ENCODE results near the gene GPR119.

DNA sequence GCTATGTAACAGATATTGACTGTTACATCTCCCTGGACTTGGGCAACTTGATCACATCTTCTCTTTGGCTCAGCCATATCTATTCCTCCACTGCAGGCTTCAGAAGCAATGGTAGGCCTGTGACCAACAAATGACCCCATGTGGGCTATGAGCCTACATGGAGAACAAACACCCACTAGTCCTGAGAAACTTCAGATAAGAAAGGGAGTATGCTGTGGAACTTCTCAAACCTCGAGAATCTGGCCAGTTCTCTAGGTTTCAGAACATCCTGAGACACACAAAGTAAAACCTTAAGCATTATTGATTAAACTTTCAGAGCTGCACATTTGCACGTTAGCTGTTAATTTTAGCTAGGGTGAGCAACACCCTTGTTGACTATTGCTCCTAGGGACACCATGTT is 32.6 kb upstream of the GPR119 start:
- TF ChIP-seq POLR2A (IDR thresholded peaks at IDR 0.05) (no peak), POLR2AphosphoS5 (IDR thresholded peaks at IDR 0.05) (no peak)
- TF ChIP-seq, protein P1, sequence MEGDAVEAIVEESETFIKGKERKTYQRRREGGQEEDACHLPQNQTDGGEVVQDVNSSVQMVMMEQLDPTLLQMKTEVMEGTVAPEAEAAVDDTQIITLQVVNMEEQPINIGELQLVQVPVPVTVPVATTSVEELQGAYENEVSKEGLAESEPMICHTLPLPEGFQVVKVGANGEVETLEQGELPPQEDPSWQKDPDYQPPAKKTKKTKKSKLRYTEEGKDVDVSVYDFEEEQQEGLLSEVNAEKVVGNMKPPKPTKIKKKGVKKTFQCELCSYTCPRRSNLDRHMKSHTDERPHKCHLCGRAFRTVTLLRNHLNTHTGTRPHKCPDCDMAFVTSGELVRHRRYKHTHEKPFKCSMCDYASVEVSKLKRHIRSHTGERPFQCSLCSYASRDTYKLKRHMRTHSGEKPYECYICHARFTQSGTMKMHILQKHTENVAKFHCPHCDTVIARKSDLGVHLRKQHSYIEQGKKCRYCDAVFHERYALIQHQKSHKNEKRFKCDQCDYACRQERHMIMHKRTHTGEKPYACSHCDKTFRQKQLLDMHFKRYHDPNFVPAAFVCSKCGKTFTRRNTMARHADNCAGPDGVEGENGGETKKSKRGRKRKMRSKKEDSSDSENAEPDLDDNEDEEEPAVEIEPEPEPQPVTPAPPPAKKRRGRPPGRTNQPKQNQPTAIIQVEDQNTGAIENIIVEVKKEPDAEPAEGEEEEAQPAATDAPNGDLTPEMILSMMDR (IDR thresholded peaks at IDR 0.05 in 8 of 11, conservative IDR thresholded peaks at IDR 0.05 in 3 of 11) = no peak
